HepG2 (cell line): ENCODE measurements around the gene WDFY1. TPM values are rescaled to one million over a fixed set of nuclear protein-coding genes. Genes with fewer than 3 reads are reported as not detected.

ENCODE experiments used
- ARNT ChIP-seq: fragments of 450-650 bp; IDR thresholded peaks from 2 replicates; pipeline ENCODE4 v1.6.1; 2017
- CBX1 ChIP-seq: IDR thresholded peaks from one replicate; pipeline ENCODE4 v1.6.1; 2016; ENCODE audit warnings: antibody characterized with exemption, low read depth
- CBX5 ChIP-seq: sonication (generic); formaldehyde crosslinking; IDR thresholded peaks from 2 replicates; pipeline ENCODE4 v1.4.0; 2020; ENCODE audit warnings: missing genetic modification reagents, borderline replicate concordance
- LCORL ChIP-seq, 2 experiments: fragments of 450-650 bp in 1 of 2; sonication (generic) in 1 of 2; formaldehyde crosslinking in 1 of 2; IDR thresholded peaks; 2 replicates each; pipeline versions ENCODE4 v1.5.0 to v1.6.1; 2017 to 2020; ENCODE audit warnings: antibody characterized with exemption in 1 of 2, missing genetic modification reagents in 1 of 2
- NAIF1 ChIP-seq: sonication (generic); formaldehyde crosslinking; IDR thresholded peaks from 2 replicates; pipeline ENCODE4 v1.5.0; 2020; ENCODE audit warnings: mild to moderate bottlenecking, missing genetic modification reagents, borderline replicate concordance
- NFYC ChIP-seq: IDR thresholded peaks from 2 replicates; pipeline ENCODE4 v1.6.1; 2016; ENCODE audit warnings: missing genetic modification reagents, missing compliant biosample characterization
- RORA ChIP-seq: sonication (generic); formaldehyde crosslinking; IDR thresholded peaks from 2 replicates; pipeline ENCODE4 v1.5.0; 2020; ENCODE audit warnings: mild to moderate bottlenecking, missing genetic modification reagents, moderate library complexity
- SALL2 ChIP-seq: sonication (generic); formaldehyde crosslinking; IDR thresholded peaks from 2 replicates; pipeline ENCODE4 v1.8.1; 2023; ENCODE audit warnings: mild to moderate bottlenecking, missing genetic modification reagents, inconsistent platforms
- ZBTB1 ChIP-seq: sonication (generic); formaldehyde crosslinking; IDR thresholded peaks from 2 replicates; pipeline ENCODE4 v1.4.0; 2020; ENCODE audit warnings: missing genetic modification reagents, borderline replicate concordance
- ZNF136 ChIP-seq: sonication (generic); formaldehyde crosslinking; IDR thresholded peaks from 2 replicates; pipeline ENCODE4 v1.8.1; 2022; ENCODE audit warnings: low read depth, mild to moderate bottlenecking, moderate library complexity, missing genetic modification reagents
- ZNF354B ChIP-seq: sonication (generic); formaldehyde crosslinking; IDR thresholded peaks from 2 replicates; pipeline ENCODE4 v1.8.0; 2022; ENCODE audit warnings: mild to moderate bottlenecking, missing genetic modification reagents
- ZNF616 ChIP-seq: sonication (generic); formaldehyde crosslinking; IDR thresholded peaks from 2 replicates; pipeline ENCODE4 v1.5.0; 2020; ENCODE audit warnings: low read depth, mild to moderate bottlenecking, missing genetic modification reagents
- ZNF644 ChIP-seq: IDR thresholded peaks from 2 replicates; pipeline ENCODE4 v1.6.1; 2016; ENCODE audit warnings: low read depth
- ZSCAN31 ChIP-seq: sonication (generic); formaldehyde crosslinking; IDR thresholded peaks from 2 replicates; pipeline ENCODE4 v1.5.0; 2020; ENCODE audit warnings: low read depth, mild to moderate bottlenecking, missing genetic modification reagents
- polyA plus RNA-seq, 8 experiments: library from polyadenylated mRNA; depleted of rRNA in 3 of 8; stranded (reverse) in 7 of 8; unstranded in 1 of 8; fragments of >200 nt; fragmentation: Illumina TruSeq in 4 of 8; extraction: Trizol in 4 of 8; gene quantifications; 2 replicates each; pipeline versions ENCODE4 v1.2.1 to v1.2.3, GENCODE V29; 2011 to 2016; ENCODE audit warnings: low read depth in 4 of 8, missing spikeins in 1 of 8, mixed read lengths in 1 of 8; ENCODE audit not compliant: insufficient read depth in 1 of 8
- total RNA-seq, 5 experiments: library from RNA; depleted of rRNA; stranded (reverse); fragments of >200 nt; fragmentation: Illumina TruSeq; extraction: Trizol; gene quantifications; 2 replicates each; pipeline ENCODE4 v1.2.3, GENCODE V29; 2016; ENCODE audit warnings: low read depth in 1 of 5
- TF ChIP-seq, protein P1 (sequence below): sonication (generic); formaldehyde crosslinking; IDR thresholded peaks from 2 replicates; pipeline ENCODE4 v1.4.0; 2020; ENCODE audit warnings: low read depth, mild to moderate bottlenecking, missing genetic modification reagents
- TF ChIP-seq, protein P2 (sequence below): sonication (generic); formaldehyde crosslinking; IDR thresholded peaks from 2 replicates; pipeline ENCODE4 v1.4.0; 2020; ENCODE audit warnings: mild to moderate bottlenecking, missing genetic modification reagents
- TF ChIP-seq, protein P3 (sequence below): sonication (generic); formaldehyde crosslinking; IDR thresholded peaks from 2 replicates; pipeline ENCODE4 v1.4.0; 2020; ENCODE audit warnings: mild to moderate bottlenecking, missing genetic modification reagents
- TF ChIP-seq, protein P4 (sequence below): sonication (generic); formaldehyde crosslinking; IDR thresholded peaks from 2 replicates; pipeline ENCODE4 v1.4.0; 2020; ENCODE audit warnings: missing genetic modification reagents

WDFY1 gene
- total and polyA plus RNA-seq, 2 of the 13 experiments (the other 11 are each of a cell fraction or from before 2014, with no cell fraction given): 77.0 to 78.4 TPM

DNA sequence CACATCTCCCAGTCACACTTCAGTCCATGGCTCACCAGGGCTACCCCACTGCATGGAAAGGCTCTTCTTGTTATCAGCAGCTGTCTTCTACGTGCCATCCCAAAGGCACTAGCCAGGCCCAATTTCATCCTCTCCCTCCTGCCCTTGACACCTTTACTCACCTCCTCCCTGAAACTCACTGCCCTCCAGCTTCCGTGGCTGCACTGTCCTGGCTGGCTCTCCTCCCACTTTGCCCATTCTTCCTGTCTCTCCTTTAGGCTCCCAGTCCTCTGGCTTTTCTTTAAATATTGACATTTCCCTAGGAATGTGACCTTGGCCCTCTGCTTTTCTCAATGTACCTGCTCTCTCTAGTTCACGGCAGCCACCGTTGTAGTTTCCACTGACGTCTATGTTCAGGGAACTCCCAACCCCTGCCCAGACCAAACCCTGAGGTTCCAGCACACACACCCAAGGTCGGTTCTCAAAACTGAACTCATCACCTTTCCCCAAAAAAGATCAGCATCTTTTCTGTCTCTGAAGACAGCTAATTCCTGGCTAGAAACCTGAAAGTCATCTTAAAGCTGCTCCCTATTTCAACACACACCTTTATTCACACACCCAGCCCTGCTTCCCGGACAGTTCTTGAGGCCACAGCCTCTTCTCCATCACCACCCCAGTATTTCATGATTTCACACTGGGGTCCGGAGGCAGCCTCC is 36.7 kb downstream of the WDFY1 start (continued):
- TF ChIP-seq LCORL (IDR thresholded peaks at IDR 0.05): peak; percentile 91
- peak; percentile 100 for TF ChIP-seq LCORL (CRISPR knock-in tag; IDR thresholded peaks at IDR 0.05)
- TF ChIP-seq ZNF644 (CRISPR knock-in tag): peak; percentile 88
- peak; percentile 90 for TF ChIP-seq CBX1
- no peak for TF ChIP-seq ARNT
- TF ChIP-seq ZBTB1 (CRISPR knock-in tag): no peak
- peak; percentile 81; the same call in 1 of the 2 replicates for TF ChIP-seq CBX5 (CRISPR knock-in tag)
- no peak for TF ChIP-seq ZNF354B
- no peak for TF ChIP-seq NFYC (CRISPR knock-in tag)
- TF ChIP-seq, protein P1, sequence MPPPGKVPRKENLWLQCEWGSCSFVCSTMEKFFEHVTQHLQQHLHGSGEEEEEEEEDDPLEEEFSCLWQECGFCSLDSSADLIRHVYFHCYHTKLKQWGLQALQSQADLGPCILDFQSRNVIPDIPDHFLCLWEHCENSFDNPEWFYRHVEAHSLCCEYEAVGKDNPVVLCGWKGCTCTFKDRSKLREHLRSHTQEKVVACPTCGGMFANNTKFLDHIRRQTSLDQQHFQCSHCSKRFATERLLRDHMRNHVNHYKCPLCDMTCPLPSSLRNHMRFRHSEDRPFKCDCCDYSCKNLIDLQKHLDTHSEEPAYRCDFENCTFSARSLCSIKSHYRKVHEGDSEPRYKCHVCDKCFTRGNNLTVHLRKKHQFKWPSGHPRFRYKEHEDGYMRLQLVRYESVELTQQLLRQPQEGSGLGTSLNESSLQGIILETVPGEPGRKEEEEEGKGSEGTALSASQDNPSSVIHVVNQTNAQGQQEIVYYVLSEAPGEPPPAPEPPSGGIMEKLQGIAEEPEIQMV (CRISPR knock-in tag): peak; percentile 83; the same call in 1 of the 2 replicates
- TF ChIP-seq, protein P2, sequence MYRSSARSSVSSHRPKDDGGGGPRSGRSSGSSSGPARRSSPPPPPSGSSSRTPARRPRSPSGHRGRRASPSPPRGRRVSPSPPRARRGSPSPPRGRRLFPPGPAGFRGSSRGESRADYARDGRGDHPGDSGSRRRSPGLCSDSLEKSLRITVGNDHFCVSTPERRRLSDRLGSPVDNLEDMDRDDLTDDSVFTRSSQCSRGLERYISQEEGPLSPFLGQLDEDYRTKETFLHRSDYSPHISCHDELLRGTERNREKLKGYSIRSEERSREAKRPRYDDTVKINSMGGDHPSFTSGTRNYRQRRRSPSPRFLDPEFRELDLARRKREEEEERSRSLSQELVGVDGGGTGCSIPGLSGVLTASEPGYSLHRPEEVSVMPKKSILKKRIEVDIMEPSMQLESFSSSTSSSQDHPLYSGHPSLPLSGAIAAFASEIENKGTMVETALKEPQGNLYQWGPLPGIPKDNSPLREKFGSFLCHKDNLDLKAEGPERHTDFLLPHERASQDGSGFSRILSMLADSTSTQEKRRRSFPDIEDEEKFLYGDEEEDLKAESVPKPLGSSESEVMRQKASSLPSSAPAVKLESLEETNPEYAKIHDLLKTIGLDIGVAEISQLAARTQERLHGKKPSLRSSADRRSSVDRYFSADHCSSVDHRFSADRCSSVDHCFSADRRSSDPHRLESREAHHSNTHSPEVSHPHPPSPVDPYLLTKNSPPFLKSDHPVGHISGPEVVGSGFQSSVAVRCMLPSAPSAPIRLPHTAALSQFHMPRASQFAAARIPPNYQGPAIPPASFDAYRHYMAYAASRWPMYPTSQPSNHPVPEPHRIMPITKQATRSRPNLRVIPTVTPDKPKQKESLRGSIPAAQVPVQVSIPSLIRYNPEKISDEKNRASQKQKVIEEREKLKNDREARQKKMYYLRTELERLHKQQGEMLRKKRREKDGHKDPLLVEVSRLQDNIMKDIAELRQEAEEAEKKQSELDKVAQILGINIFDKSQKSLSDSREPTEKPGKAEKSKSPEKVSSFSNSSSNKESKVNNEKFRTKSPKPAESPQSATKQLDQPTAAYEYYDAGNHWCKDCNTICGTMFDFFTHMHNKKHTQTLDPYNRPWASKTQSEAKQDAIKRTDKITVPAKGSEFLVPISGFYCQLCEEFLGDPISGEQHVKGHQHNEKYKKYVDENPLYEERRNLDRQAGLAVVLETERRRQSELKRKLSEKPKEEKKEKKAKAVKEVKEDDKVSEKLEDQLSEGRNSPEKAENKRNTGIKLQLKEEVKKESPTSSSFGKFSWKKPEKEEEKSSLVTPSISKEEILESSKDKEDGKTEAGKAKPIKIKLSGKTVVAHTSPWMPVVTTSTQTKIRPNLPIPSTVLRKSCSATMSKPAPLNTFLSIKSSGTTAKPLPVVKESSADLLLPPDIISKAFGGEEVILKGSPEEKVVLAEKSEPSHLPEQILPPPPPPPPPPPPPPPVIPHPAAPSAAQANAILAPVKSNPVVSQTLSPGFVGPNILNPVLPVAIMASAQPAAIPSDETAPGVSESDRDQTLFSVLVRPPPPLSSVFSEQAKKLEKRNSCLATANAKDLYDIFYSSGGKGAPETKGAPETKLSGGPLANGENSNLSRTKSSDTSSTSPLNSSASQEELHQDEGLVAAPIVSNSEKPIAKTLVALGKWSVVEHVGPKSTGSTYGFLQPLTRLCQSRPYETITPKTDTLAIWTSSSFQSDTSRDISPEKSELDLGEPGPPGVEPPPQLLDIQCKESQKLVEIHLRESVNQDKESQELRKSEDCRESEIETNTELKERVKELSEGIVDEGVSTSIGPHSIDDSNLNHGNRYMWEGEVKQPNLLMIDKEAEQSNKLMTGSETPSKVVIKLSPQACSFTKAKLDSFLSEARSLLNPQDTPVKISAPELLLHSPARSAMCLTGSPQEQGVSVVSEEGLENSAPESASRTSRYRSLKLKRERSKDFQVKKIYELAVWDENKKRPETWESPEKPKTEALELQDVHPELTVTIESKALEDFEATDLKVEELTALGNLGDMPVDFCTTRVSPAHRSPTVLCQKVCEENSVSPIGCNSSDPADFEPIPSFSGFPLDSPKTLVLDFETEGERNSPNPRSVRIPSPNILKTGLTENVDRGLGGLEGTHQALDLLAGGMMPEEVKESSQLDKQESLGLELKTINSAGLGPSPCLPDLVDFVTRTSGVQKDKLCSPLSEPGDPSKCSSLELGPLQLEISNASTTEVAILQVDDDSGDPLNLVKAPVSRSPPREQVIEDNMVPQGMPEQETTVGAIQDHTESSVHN (CRISPR knock-in tag): no peak
- peak; percentile 64; the same call in 1 of the 2 replicates for TF ChIP-seq ZSCAN31
- peak; percentile 73; the same call in 1 of the 2 replicates for TF ChIP-seq SALL2 (CRISPR knock-in tag)
- TF ChIP-seq, protein P3, sequence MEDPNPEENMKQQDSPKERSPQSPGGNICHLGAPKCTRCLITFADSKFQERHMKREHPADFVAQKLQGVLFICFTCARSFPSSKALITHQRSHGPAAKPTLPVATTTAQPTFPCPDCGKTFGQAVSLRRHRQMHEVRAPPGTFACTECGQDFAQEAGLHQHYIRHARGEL (CRISPR knock-in tag): no peak
- TF ChIP-seq NAIF1 (CRISPR knock-in tag): peak; percentile 93
- TF ChIP-seq ZNF136 (CRISPR knock-in tag): peak; percentile 92; the same call in 1 of the 2 replicates
- TF ChIP-seq, protein P4, sequence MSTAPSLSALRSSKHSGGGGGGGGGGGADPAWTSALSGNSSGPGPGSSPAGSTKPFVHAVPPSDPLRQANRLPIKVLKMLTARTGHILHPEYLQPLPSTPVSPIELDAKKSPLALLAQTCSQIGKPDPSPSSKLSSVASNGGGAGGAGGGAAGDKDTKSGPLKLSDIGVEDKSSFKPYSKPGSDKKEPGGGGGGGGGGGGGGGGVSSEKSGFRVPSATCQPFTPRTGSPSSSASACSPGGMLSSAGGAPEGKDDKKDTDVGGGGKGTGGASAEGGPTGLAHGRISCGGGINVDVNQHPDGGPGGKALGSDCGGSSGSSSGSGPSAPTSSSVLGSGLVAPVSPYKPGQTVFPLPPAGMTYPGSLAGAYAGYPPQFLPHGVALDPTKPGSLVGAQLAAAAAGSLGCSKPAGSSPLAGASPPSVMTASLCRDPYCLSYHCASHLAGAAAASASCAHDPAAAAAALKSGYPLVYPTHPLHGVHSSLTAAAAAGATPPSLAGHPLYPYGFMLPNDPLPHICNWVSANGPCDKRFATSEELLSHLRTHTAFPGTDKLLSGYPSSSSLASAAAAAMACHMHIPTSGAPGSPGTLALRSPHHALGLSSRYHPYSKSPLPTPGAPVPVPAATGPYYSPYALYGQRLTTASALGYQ: peak; percentile 93
- no peak for TF ChIP-seq ZNF616 (CRISPR knock-in tag)
- no peak for TF ChIP-seq RORA
